Measurements from ENCODE around the gene GPR62. TPM values are rescaled to one million over a fixed set of nuclear protein-coding genes. Genes with fewer than 3 reads are reported as not detected.

GPR62 gene
- total RNA-seq, 1 donor from 2014 or later = 0.62 TPM

GRCh38 chr3:51994530-51994929 is 39.3 kb downstream of the GPR62 start:
- DNase-seq = no peak

DNA sequence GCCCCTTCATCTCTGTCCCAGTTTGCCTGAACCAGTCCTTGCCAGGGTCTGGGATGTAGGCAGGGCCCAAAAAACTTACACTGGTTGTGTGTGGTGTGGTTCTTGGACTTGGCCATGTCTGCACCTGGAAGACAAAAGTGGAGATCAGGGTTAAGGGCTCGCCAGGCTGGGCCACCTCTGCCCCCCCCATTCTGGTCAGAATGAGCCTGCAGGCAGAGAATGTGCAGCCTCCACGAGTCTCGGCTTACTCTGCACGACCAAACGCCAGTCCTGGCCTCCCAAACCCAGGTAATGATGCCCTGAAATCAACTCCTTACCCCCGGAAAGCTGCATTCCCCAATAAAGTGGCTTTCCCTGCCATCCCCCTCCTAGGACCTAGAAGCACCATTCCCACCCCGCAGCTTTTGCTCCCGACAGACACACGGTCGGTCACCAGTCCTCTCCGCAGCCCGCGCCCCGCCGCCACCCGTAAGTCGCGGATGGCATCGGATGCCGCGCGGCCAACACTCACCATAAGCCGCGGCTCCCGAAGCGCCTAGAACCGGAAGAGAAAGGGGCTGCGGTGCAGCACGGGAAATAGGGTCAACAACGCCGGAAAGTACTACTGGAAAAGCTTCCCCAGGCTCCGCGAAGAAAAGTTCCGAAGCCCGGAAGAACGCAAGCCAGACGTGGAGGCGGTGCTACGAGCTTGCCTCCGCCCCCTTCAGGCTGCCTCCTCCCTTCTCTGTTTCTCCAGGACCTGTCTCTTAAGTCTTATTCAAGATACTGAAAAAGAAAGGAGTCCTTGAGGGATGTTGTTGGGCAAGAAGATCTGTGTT is 40.4 kb downstream of the GPR62 start, which contains the start of gene RPL29:
RPL29 (minus strand) TSS at position 550 of the 818 bp plus-strand sequence; CDS start at position 116, 434 bp downstream.
- DNase-seq = peak; percentile 89

DNA sequence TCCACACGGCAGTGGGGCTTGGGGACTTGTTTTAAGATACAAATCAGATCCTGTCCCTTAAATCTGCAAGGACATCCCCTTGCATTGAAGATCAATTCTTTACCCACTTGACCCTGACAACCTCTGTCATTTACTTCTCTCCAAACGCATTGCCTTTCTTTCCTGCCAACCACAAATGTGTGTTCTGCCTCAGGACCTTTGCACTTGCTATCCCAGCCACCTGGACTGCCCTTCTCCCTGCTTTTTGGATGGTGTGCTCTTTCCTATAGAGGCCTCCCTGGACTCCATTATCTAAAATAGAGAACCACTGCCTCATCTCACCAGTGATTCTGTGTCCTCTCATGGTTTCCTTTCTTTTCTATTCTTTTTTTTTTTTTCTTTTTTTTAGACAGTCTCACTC is 42.0 kb downstream of the GPR62 start:
- DNase-seq = no peak

DNA sequence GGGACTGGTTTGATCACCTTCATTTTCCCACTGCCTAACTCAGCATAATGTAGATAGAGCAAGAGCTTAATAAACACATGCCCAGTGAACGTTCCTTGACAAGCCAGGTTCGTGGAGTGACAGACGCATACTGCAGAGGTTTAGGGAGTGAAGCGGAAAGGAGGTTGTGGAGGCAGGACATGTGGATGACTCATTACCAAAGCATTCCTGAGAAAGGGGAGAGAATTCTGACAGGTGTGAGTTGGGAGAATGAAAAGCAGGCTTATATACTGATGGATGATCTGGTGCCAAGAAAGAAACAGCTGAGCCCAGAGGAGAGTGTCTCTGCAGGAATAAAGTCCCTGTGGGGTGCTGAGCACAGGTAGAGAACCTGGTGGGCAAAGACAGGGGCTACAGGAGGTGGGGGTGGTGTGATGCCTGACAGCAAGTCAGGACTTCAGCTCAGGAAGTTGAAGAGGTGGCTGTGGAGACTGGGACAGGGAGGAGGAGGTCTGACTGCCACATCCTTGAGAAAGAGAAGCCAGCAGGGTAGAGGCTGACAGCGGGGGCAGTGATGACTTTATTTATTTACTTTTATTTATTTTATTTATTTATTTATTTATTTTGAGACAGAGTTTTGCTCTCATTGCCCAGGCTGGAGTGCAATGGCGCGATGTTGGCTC is 42.9 kb downstream of the GPR62 start:
- DNase-seq = no peak

DNA sequence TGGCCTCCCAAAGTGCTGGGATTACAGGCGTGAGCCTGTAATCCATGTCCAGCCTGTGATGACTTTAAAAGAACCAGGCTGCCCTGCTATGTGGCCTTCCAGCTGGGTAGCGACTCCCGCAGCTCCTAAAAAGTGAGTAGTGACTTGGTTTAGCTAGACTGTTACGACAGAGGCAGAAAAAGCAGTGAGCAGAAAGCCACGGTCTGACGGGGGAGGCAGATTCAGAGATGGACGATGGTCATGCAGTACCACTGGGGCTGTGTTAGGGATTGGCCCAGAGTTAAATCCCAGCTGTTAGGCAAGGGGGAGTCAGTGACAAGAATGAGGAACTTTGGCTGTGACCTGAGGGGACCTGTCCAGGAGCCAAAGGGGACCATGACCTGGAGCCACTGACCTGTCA is 43.6 kb downstream of the GPR62 start:
- no peak for DNase-seq

DNA sequence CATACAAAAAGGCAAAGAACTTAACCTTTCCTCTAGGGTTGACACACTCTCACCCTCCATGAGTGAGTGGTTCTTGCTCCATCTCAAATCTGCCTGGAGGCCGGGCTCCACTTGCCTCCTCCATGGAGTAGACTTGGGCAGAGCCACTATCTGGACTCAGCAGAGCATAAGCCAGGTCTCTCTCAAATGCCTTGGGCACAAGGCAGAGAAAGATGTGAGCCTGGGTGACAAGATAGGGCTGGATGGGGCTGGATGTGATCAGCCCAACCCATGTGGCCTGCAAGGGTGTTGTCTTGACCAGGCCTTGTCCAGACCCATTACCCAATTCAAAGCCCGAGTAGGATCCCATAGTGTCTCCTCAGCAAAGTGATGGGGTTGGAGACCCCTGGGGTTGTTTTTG is 44.7 kb downstream of the GPR62 start:
- no peak for DNase-seq

DNA sequence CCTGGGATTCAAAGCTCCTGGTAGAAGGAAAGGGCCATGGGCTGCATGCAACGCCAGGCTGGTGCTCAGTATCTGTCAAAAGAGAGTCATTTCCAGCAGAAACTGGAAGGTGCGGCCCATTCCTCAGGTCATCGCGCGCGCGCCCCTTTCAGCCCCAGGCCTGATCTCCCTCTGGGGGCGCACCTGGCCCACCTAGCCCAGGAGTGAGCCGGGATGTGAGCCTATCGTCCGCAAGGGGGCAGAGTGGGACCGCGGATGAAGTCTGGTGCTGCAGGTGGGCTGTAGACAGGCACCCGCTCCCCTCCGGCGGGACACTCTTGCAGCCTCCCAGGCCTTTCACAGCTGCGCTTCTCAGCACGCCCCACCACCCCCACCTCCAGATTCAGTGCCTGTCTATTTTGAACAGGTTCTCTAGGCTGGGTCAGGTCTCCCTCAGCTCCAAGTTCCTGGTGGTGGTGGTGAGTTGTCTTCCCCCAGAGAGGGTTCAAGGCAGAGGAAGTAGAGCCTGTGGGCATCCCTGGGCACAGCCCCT is 46.3 kb downstream of the GPR62 start:
- DNase-seq = peak; percentile 45

DNA sequence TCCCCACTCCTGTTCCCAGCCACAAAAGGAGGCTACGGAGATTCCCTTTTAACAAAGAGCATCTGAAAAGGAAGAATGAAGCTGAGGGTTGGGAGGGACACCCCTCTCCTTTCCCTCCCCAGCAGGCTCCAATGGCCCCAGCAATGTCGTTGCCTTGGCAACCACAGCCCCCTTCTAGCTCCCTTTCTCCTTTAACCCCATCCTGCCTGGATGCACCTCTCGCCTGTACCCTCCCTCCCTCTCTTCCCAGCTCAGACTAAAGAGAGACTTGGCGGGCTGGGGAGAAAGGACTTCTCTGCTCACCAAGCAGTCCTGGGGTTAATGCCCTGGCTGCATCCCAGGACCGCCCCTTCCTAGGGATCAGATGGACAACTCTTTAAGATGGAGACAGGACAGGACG is 47.6 kb downstream of the GPR62 start:
- no peak for DNase-seq

DNA sequence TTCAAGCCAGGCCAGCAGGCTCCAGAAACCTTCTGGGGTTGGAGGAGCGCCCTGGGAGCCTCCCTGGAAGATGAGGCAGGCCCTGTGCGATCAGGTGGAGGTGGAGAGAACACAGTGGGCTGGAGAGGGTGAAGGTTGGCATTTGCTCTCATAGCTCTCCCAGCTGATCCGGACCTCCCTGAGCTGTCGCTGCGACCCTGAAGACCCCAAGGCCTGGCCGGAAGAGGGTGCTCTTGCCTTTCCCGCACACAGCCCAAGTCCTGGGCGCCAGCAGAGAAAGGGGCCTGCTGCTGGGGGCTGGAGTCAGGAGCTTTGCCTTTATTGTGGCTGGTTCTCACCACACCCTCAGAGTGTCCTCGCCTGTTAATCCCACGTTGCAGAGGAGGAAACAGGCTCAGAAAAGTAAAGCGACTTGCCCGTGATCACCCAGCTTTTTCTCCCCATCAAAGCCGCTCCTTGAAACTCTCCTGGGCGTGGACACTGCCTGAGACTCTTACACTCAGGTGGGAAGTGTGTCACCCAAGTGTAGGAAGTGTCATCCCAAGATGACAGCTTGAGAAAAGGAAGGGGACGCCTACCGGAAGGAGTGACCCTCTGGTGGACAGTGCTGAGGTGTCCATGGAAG is 49.1 kb downstream of the GPR62 start:
- no peak for DNase-seq

DNA sequence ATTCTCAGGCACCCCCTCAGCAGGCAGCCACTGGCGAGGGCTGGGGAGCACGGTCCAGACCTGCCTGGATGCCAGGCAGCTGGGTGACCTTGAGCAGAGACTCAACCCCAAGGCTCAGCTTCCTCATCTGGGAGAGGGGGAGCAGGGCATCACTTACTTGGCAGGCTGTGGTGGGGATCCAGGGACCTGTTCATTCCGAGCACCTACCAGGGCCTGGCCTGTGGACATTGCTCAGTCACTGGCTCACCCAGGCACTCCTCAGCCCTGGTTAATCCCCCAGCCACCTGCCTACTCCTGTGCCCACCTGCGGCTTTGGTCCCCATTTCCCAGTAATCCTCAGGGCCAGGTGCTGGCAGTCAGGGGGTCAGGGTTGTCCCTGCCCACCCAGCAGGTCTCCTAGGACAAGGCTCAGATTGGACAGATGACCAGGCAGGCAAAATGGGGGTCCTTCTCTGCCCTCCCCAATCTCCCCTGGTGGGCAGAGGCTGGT is 49.8 kb downstream of the GPR62 start:
- no peak for DNase-seq

GRCh38 chr3:52005571-52005986 is 50.4 kb downstream of the GPR62 start:
- DNase-seq = peak; percentile 54

DNA sequence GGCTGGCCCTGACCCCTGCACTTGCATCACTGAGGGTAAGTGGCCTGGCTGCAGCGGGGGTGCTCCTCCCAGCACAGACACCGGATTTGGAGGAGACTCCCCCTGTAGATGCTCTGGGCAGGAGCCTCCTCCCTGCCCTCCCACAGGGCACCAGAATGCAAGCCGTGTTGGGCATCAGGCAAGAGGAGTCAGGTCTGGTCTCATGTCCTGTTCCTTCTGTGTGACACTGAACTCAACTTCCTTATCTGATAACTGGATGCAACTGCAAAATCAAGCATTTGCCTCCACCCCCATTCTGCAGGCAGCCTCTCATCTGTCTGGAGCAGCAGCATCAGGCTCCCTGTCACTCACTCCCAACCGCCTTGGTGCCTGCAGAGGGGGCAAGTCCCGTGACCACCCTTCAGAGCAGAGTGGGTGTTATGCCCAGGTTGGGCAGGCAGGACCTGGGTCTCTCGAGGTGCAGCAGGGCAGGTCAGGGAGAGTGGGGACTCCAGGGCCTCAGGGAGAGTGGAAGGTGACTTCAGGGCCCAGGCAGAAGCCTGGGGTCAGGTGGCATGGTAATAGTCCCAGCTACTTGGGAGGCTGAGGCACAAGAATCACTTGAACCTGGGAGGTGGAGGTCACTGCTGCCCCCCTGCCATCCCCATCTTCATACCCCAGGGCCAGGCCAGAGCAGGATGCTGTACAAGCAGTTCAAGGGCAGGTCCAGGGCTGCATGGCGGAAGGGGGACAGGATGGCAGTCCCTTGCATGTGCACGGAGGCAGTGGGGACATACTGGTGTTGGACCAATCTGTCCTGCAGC is 51.0 kb downstream of the GPR62 start:
- DNase-seq = no peak

- no peak for DNase-seq
Observed at GRCh38 chr3:52006820-52007133, 51.6 kb downstream of the GPR62 start.

Small RNAs within 50 kb of the gene (small RNA-seq; reads per million reads assigned to genes)
- gene AC115284.1 = not detected

Other genes with a start within 250 kb of the GPR62 start
- gene GRM2, start 248.3 kb upstream of the GPR62 start, total RNA-seq = 12.5 TPM
- not detected for gene IQCF6, start 176.1 kb upstream of the GPR62 start, total RNA-seq
- not detected for gene IQCF2, start 93.8 kb upstream of the GPR62 start, total RNA-seq
- not detected for gene IQCF5, start 79.8 kb upstream of the GPR62 start, total RNA-seq
- gene IQCF1, start 52.0 kb upstream of the GPR62 start, total RNA-seq = not detected
- 16.8 TPM for gene RRP9, start 13.5 kb upstream of the GPR62 start, total RNA-seq
- gene PARP3, start 13.0 kb upstream of the GPR62 start, total RNA-seq = 1.7 TPM
- 42.7 TPM for gene PCBP4, start 12.1 kb downstream of the GPR62 start, total RNA-seq
- 1.9 TPM for gene ABHD14B, start 18.7 kb downstream of the GPR62 start, total RNA-seq
- gene ABHD14A, start 19.7 kb downstream of the GPR62 start, total RNA-seq = 20.6 TPM
- 2.8 TPM for gene ACY1, start 28.2 kb downstream of the GPR62 start, total RNA-seq
- 778 TPM for gene RPL29, start 40.5 kb downstream of the GPR62 start, total RNA-seq
- 10.8 TPM for gene DUSP7, start 101.2 kb downstream of the GPR62 start, total RNA-seq
- gene POC1A, start 199.0 kb downstream of the GPR62 start, total RNA-seq = 3.1 TPM
- gene ALAS1, start 242.8 kb downstream of the GPR62 start, total RNA-seq = 36.2 TPM